Gastrocnemius medialis (tissue), 4 donors: ENCODE results near the gene ATXN7L1. TPM values are rescaled to one million over a fixed set of nuclear protein-coding genes. Genes with fewer than 3 reads are reported as not detected.

Experiments
- ATAC-seq, 2 donors: fragments of 150-250 bp; one replicate each; pipeline ENCODE4 v1.9.1; 2016
- DNase-seq, 2 donors: peaks; one replicate each; pipeline ENCODE4 v3.0.0-alpha.2; 2019
- H3K27ac ChIP-seq, 4 donors: fragments of 200-600 bp; sonication (generic); 1 replicate in 1 of 4; 2 replicates in 3 of 4; pipeline ENCODE4 v1.5.1; 2016 to 2018; ENCODE audit warnings: mild to moderate bottlenecking in 2 of 4, moderate library complexity in 1 of 4
- H3K27me3 ChIP-seq, 3 donors: fragments of 200-600 bp; sonication (generic) in 2 of 3; 1 replicate in 1 of 3; 2 replicates in 2 of 3; pipeline versions ENCODE4 v1.5.1 to v1.6.0; 2016 to 2019; ENCODE audit warnings: mild to moderate bottlenecking in 1 of 3, moderate library complexity in 1 of 3
- H3K36me3 ChIP-seq, 2 donors: fragments of 200-600 bp; sonication (generic) in 1 of 2; one replicate each; pipeline ENCODE4 v1.5.1; 2017 to 2018
- H3K4me1 ChIP-seq, 2 donors: fragments of 200-600 bp; sonication (generic) in 1 of 2; one replicate each; pipeline ENCODE4 v1.5.1; 2016 to 2017; ENCODE audit warnings: mild to moderate bottlenecking in 2 of 2
- H3K4me3 ChIP-seq, 4 donors: fragments of 200-600 bp; sonication (generic) in 3 of 4; 1 replicate in 1 of 4; 2 replicates in 3 of 4; pipeline ENCODE4 v1.5.1; 2016 to 2019; ENCODE audit warnings: mild to moderate bottlenecking in 2 of 4
- H3K9me3 ChIP-seq, 3 donors: fragments of 200-600 bp; sonication (generic) in 2 of 3; 1 replicate in 1 of 3; 2 replicates in 2 of 3; pipeline ENCODE4 v1.5.1; 2016 to 2019
- CTCF ChIP-seq, 5 experiments: fragments of 450-650 bp in 3 of 5; fragments of 200-600 bp in 2 of 5; sonication (generic) in 2 of 5; IDR thresholded peaks in 4 of 5; conservative IDR thresholded peaks in 1 of 5; 1 replicate in 4 of 5; 2 replicates in 1 of 5; pipeline ENCODE4 v1.5.1; 2016 to 2019; ENCODE audit warnings: antibody characterized with exemption in 5 of 5, mild to moderate bottlenecking in 3 of 5, moderate library complexity in 3 of 5
- POLR2A ChIP-seq, 2 donors: fragments of 450-650 bp; IDR thresholded peaks; one replicate each; pipeline ENCODE4 v1.6.1; 2017; ENCODE audit warnings: antibody characterized with exemption in 2 of 2, mild to moderate bottlenecking in 2 of 2, moderate library complexity in 2 of 2
- in situ Hi-C, 4 donors: fragments of 200-750 bp; cut with MboI; loops; one replicate each; pipeline versions ENCODE4 v1.15.0 to v1.8.0; 2017; ENCODE audit warnings: low sequenced_read_pairs in 4 of 4
- intact Hi-C: fragments of 100-400 bp; cut with DNase I; formaldehyde crosslinking; loops from one replicate; pipeline ENCODE4 v1.15.1; 2023; ENCODE audit warnings: low total_unique reads
- total RNA-seq, 4 donors: library from RNA; depleted of rRNA; stranded (reverse); fragments of >200 nt; gene quantifications; one replicate each; pipeline versions ENCODE4 v1.1.0 to v1.2.3, GENCODE V29; 2016

ATXN7L1 gene
- total RNA-seq, 4 donors from 2014 or later, result 1.6 to 6.6 (median 4.8) TPM

DNA sequence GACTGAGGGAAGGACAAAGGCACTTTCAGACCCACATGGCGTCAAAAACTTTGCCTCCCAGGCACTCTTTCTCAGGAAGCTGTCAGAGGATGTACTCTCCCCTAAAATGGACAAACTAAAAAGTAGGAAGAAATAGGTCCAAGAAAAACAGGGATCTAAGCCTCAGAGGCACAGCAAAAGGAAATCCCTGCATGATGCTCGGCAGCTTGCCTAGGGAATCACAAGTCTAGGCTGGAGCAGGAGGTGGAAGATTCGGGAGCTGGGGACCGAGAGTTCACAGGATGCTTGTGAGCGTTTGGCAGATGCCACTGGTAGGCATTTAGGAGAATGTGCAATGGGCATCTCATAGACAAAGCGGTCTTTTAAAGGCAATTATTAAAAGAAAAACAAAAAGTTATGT lies 60.8 kb downstream of the ATXN7L1 start:
- H3K27ac ChIP-seq, result no peak overlapping the region
- in situ Hi-C loops (no loop called here), intact Hi-C loops (no loop called here)
- no peaks in the 10 kb centered on the region for H3K9me3 ChIP-seq
- no peak overlapping the region for H3K4me3 ChIP-seq
- ATAC-seq (no peak), DNase-seq (no peak)
- H3K36me3 ChIP-seq, result no peaks in the 10 kb centered on the region
- TF ChIP-seq POLR2A (IDR thresholded peaks at IDR 0.05) (no peak), CTCF (IDR thresholded peaks at IDR 0.05 in 4 of 5, conservative IDR thresholded peaks at IDR 0.05 in 1 of 5) (no peak)
- H3K27me3 ChIP-seq, result no peaks in the 10 kb centered on the region
- H3K4me1 ChIP-seq, result no peaks in the 10 kb centered on the region

- no peak for DNase-seq
- Histone ChIP-seq H3K27me3 (no peaks in the 10 kb centered on the region), H3K9me3 (no peaks in the 10 kb centered on the region), H3K4me3 (no peak overlapping the region), H3K27ac (no peak overlapping the region), H3K4me1 (no peaks in the 10 kb centered on the region), H3K36me3 (no peaks in the 10 kb centered on the region)
- intact Hi-C loops, result no loop called here
- ATAC-seq, result no peak
- in situ Hi-C loops, result no loop called here
- TF ChIP-seq POLR2A (IDR thresholded peaks at IDR 0.05) (no peak), CTCF (IDR thresholded peaks at IDR 0.05 in 4 of 5, conservative IDR thresholded peaks at IDR 0.05 in 1 of 5) (no peak)
Observed at GRCh38 chr7:105814481-105814880, 61.9 kb downstream of the ATXN7L1 start.

DNA sequence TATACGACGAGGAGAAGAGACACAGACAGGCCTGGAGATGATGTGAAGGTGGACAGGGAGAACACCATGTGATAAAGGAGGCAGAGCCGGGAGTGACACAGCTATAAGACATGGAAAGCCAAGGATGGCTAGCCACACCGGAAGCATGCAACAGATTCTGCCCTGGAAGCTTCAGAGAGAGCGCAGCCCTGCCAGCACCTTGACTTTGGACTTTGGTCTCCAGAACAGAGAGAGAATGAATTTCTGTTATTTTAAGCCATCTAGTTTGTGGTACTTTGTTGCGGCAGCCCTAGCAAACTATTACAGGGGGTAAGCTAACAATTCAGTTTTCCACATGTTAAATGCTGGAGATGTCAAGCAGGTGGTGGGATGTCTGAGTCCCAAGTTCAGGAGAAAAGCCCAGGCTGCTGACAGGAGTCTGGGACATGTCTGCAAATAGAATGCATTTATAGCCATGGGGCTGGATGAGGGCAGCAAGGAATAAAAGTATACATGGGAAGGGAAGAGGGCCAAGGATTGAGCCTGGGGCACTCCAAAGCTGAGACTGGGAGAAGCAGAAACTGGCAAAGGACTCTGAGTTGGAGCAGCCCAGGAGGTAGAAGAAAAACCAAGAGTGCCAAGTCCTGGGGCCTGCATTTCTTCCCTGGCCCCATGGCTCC lies 65.1 kb downstream of the ATXN7L1 start:
- TF ChIP-seq POLR2A (IDR thresholded peaks at IDR 0.05) (no peak), CTCF (IDR thresholded peaks at IDR 0.05 in 4 of 5, conservative IDR thresholded peaks at IDR 0.05 in 1 of 5) (no peak)
- no peak overlapping the region for H3K4me3 ChIP-seq
- no peaks in the 10 kb centered on the region for H3K36me3 ChIP-seq
- in situ Hi-C loops (no loop called here), intact Hi-C loops (no loop called here)
- DNase-seq (no peak), ATAC-seq (no peak)
- no peaks in the 10 kb centered on the region for H3K9me3 ChIP-seq
- no peak overlapping the region for H3K27ac ChIP-seq
- H3K4me1 ChIP-seq, result peaks cover 0 to 9% of the 10 kb centered on the region in 2 donors
- no peaks in the 10 kb centered on the region for H3K27me3 ChIP-seq

DNA sequence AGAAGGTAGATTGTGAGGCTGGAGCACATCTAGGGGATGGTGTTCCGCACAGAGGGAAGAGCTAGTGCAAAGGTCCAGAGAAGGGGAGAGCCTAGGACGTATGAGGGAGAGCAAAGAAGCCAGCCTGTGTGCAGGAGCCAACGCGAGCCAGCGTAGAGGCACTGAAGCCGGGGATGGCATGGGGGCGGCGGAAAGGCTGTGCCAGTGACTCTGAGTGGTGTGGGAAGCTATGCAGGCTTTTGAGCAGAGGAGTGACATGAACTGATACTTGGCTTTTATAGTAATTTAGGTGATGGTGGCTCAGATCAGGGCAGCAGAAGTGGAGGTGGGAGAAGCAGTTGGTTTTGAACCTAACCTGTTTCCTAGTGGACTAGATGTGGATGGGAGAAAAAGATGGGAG lies 65.8 kb downstream of the ATXN7L1 start:
- intact Hi-C loops (no loop called here), in situ Hi-C loops (no loop called here)
- TF ChIP-seq CTCF (IDR thresholded peaks at IDR 0.05 in 4 of 5, conservative IDR thresholded peaks at IDR 0.05 in 1 of 5) (no peak), POLR2A (IDR thresholded peaks at IDR 0.05) (no peak)
- H3K9me3 ChIP-seq, result no peaks in the 10 kb centered on the region
- no peak overlapping the region for H3K4me3 ChIP-seq
- peaks cover 0 to 9% of the 10 kb centered on the region in 2 donors for H3K4me1 ChIP-seq
- no peaks in the 10 kb centered on the region for H3K27me3 ChIP-seq
- no peaks in the 10 kb centered on the region for H3K36me3 ChIP-seq
- no peak for ATAC-seq
- no peak overlapping the region for H3K27ac ChIP-seq
- no peak for DNase-seq
